ENCODE results near the gene TSTD1.

- TF ChIP-seq CTCF (IDR thresholded peaks at IDR 0.05): no peak
- no peak for TF ChIP-seq POLR2A (IDR thresholded peaks at IDR 0.05)
These were observed 37.6 kb upstream of the TSTD1 start for GRCh38 chr1:161076410-161076809.
